ENCODE measurements around the gene XPC. TPM values are rescaled to one million over a fixed set of nuclear protein-coding genes. Genes with fewer than 3 reads are reported as not detected.

XPC gene
- total and polyA plus RNA-seq, 12 donors: 7.3 to 15.8 (median 9.8) TPM

DNA sequence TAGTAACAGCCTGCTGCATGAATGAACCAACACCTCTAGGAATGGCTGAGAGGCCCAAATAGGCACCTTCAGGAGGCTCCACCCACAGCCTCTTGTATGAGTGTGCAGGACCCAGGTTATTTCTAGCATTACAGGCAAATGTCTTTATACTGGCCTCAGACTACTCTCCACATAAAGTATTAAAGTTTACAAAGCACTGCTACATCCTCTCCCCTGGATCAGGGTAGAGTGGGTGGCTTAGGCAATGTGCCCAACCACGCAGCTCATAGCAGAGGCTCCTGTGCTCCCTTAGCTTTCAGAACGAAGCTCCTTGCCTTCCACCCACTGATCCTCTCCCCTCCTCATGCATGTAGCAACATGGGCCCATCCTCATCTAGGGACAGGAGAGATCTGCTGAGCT, 37.3 kb downstream of the XPC start:
- DNase-seq: no peak
- Histone ChIP-seq H3K27me3 (no peaks in the 10 kb centered on the region), H3K9me3 (no peaks in the 10 kb centered on the region), H3K4me1 (peaks cover 14 to 71% (median 52%) of the 10 kb centered on the region in 9 donors), H3K27ac (peak overlapping the region in 4 of 10 donors; percentile 28 to 93 (median 88)), H3K4me3 (no peak overlapping the region), H3K36me3 (peaks cover 0 to 79% (median 26%) of the 10 kb centered on the region in 9 donors)
- intact Hi-C loops (cut with DNase I): no loop called here
- TF ChIP-seq, protein P1, sequence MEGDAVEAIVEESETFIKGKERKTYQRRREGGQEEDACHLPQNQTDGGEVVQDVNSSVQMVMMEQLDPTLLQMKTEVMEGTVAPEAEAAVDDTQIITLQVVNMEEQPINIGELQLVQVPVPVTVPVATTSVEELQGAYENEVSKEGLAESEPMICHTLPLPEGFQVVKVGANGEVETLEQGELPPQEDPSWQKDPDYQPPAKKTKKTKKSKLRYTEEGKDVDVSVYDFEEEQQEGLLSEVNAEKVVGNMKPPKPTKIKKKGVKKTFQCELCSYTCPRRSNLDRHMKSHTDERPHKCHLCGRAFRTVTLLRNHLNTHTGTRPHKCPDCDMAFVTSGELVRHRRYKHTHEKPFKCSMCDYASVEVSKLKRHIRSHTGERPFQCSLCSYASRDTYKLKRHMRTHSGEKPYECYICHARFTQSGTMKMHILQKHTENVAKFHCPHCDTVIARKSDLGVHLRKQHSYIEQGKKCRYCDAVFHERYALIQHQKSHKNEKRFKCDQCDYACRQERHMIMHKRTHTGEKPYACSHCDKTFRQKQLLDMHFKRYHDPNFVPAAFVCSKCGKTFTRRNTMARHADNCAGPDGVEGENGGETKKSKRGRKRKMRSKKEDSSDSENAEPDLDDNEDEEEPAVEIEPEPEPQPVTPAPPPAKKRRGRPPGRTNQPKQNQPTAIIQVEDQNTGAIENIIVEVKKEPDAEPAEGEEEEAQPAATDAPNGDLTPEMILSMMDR (IDR thresholded peaks at IDR 0.05): no peak
- ATAC-seq: no peak
- WGBS, 2 donors: 70 to 80% methylated on average over 2 of the region's 2 CpGs

DNA sequence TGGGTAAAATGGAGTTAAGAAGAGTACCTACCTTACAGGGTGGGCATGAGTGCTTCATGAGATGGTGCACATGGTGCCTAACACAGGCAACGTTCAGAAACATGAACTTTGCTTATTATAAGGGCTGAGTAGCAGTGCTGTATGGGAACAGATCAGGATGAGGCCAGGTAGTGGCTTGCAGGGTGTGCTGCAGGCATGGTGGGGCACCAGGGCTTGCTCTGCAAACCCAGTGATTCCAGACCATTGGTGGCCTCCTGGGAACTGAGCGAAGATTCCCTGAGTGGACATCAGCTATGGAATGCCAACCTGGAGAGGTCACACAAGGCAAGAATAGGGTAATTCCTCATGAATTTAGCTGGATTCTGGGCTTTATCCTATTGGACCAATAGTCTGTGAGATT, 37.7 kb downstream of the XPC start:
- no peak for DNase-seq

DNA sequence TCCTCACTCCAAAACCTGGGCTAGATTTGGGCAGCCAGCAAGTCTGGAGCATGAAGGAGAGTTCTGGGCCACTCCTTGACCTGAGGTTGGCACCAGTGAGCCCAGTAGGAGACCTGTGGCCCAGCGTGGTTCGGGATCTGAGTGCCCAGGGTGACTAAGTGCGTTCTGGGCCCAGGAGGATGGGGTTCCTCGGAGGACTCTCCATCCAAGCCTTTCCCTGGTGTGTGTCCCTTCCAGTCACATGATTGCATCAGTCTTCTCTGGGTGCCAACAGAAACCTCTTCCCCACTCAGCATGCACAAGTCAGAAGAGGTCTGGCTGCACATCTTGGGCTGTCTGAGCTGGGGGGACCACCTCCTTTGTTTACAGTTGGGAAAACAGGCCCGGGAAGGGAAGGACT, 38.6 kb downstream of the XPC start:
- TF ChIP-seq, protein P1 (IDR thresholded peaks at IDR 0.05): no peak
- no peaks in the 10 kb centered on the region for H3K27me3 ChIP-seq
- no peak for ATAC-seq
- no peak overlapping the region for H3K27ac ChIP-seq
- peaks cover 0 to 84% (median 31%) of the 10 kb centered on the region in 9 donors for H3K36me3 ChIP-seq
- H3K4me3 ChIP-seq: no peak overlapping the region
- peaks cover 11 to 59% (median 43%) of the 10 kb centered on the region in 9 donors for H3K4me1 ChIP-seq
- no peak for DNase-seq
- intact Hi-C loops (cut with DNase I): no loop called here
- no peaks in the 10 kb centered on the region for H3K9me3 ChIP-seq
- 88 to 92% methylated on average over 5 of the region's 5 CpGs for WGBS, 2 donors

More for the DNA sequence above, 37.7 kb downstream of the XPC start:
- Histone ChIP-seq H3K27me3 (no peaks in the 10 kb centered on the region), H3K9me3 (no peaks in the 10 kb centered on the region), H3K36me3 (peaks cover 0 to 79% (median 24%) of the 10 kb centered on the region in 9 donors), H3K4me3 (no peak overlapping the region), H3K27ac (peak overlapping the region in 1 of 10 donors; percentile 88), H3K4me1 (peaks cover 13 to 68% (median 52%) of the 10 kb centered on the region in 9 donors)
- TF ChIP-seq, protein P1 (IDR thresholded peaks at IDR 0.05): no peak
- ATAC-seq: no peak
- intact Hi-C loops (cut with DNase I): no loop called here
- 86 to 89% methylated on average over 2 of the region's 2 CpGs for WGBS, 2 donors

DNA sequence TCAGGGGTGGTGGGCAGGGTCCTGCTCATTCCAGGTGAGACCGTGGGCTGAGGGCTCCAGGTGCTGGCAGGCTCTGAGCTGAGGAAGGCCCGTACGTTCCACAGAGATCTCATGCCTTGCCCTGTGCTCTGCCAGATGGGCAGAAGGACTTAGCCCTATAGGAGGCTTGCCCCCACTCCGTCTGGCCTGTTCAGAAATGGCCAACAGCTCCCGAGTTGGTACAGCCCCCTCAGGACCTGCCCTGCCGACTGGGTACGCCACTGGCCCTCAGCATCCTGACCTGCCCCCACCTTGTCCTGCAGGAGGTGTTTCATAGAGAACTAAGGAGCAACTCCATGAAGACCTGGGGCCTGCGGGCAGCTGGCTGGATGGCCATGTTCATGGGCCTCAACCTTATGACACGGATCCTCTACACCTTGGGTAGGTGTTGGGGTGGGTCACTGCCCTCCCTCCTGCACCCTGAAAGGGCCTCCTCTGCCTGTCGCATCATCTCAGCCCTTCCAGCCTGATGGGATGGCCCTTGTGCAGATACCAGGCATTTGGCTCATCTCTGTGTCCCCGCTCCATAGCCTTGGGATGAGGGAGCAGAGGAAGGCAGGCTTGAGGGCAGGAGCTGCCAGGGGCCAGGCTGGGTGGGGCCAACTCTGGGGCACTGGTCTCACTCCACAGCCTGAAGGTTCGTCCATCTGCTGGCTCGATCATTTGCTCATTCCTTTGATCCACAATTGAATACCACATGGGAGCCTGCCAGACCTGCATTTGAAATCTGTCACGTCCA, 39.3 kb downstream of the XPC start:
- Histone ChIP-seq H3K4me1 (peaks cover 8 to 52% (median 36%) of the 10 kb centered on the region in 9 donors), H3K9me3 (no peaks in the 10 kb centered on the region), H3K27ac (no peak overlapping the region), H3K4me3 (no peak overlapping the region), H3K27me3 (no peaks in the 10 kb centered on the region), H3K36me3 (peaks cover 0 to 91% (median 33%) of the 10 kb centered on the region in 9 donors)
- 88 to 92% methylated on average over 14 of the region's 14 CpGs for WGBS, 2 donors
- DNase-seq: no peak
- intact Hi-C loops (cut with DNase I): no loop called here
- ATAC-seq: no peak
- TF ChIP-seq, protein P1 (IDR thresholded peaks at IDR 0.05): no peak
